Measurements from ENCODE around the gene APCDD1.
"Not testable (repeated sequence)": the region's sequence is repeated elsewhere in the genome, so short reads cannot be mapped to it uniquely, and the experiment has no call there.

The APCDD1 gene

GRCh38 chr18:10495936-10496335 lies 41.5 kb downstream of the APCDD1 start:
- TF ChIP-seq CTCF (IDR thresholded peaks at IDR 0.05; ENCODE audit: insufficient read depth, low read depth, low read length, missing control alignments): no peak
- H3K4me3 ChIP-seq (ENCODE audit: low read length): no peak overlapping the region
- DNase-seq (ENCODE audit: low read depth): no peak

GRCh38 chr18:10497206-10497749 lies 42.8 kb downstream of the APCDD1 start:
- no peak for TF ChIP-seq CTCF (IDR thresholded peaks at IDR 0.05; ENCODE audit: insufficient read depth, low read depth, low read length, missing control alignments)
- peak; percentile 38 for DNase-seq (ENCODE audit: low read depth)
- H3K4me3 ChIP-seq (ENCODE audit: low read length): no peak overlapping the region

- peak; percentile 20 for DNase-seq (ENCODE audit: low read depth)
- TF ChIP-seq CTCF (IDR thresholded peaks at IDR 0.05; ENCODE audit: insufficient read depth, low read depth, low read length, missing control alignments): no peak
Measured at GRCh38 chr18:10499230-10499629, 44.8 kb downstream of the APCDD1 start.

GRCh38 chr18:10500038-10500437 lies 45.6 kb downstream of the APCDD1 start:
- no peak for TF ChIP-seq CTCF (IDR thresholded peaks at IDR 0.05; ENCODE audit: insufficient read depth, low read depth, low read length, missing control alignments)
- H3K4me3 ChIP-seq (ENCODE audit: low read length): no peak overlapping the region
- DNase-seq (ENCODE audit: low read depth): no peak

More at GRCh38 chr18:10499230-10499629, 44.8 kb downstream of the APCDD1 start:
- no peak overlapping the region for H3K4me3 ChIP-seq (ENCODE audit: low read length)

GRCh38 chr18:10504723-10505122 lies 50.3 kb downstream of the APCDD1 start:
- H3K4me3 ChIP-seq (ENCODE audit: low read length): no peak overlapping the region
- DNase-seq (ENCODE audit: low read depth): no peak
- no peak for TF ChIP-seq CTCF (IDR thresholded peaks at IDR 0.05; ENCODE audit: insufficient read depth, low read depth, low read length, missing control alignments)

- DNase-seq (ENCODE audit: low read depth); H3K4me3 ChIP-seq (ENCODE audit: low read length): not testable (repeated sequence)
Measured at GRCh38 chr18:10505892-10506291, 51.5 kb downstream of the APCDD1 start.

- TF ChIP-seq CTCF (IDR thresholded peaks at IDR 0.05; ENCODE audit: insufficient read depth, low read depth, low read length, missing control alignments): no peak
- DNase-seq (ENCODE audit: low read depth): no peak
Measured at GRCh38 chr18:10508591-10508990, 54.2 kb downstream of the APCDD1 start.

More at GRCh38 chr18:10508591-10508990, 54.2 kb downstream of the APCDD1 start:
- no peak overlapping the region for H3K4me3 ChIP-seq (ENCODE audit: low read length)
